ENCODE data around the gene DHX16. TPM values are rescaled to one million over a fixed set of nuclear protein-coding genes. Genes with fewer than 3 reads are reported as not detected.
"Not testable (repeated sequence)": the region's sequence is repeated elsewhere in the genome, so short reads cannot be mapped to it uniquely, and the experiment has no call there.

DHX16 gene
- total and polyA plus RNA-seq, 2 donors, result 29.9 to 48.0 TPM

DNA sequence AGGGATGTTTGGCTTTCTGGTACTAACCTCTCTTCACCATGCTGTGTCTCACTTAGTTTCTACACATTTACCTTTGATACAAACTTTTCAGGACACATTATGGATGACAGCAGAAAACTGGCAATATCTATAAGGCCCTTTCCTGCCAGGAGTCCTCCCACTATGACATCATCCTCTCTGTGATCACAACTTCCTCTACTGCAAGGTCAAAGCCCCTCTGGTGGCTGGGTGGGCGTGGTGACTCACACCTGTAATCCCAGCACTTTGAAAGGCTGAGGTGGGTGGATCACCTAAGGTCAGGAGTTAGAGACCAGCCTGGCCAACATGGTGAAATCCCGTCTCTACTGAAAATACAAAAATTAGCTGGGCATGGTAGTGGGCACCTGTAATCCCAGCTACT, 6.5 kb downstream of the DHX16 start:
- peaks cover 74 to 80% of the 10 kb centered on the region in 2 donors for H3K36me3 ChIP-seq (ENCODE audit: control insufficient read depth in 2 of 2, insufficient read depth in 2 of 2, low read length in 1 of 2)
- 96% methylated on average over 2 of the region's 2 CpGs for WGBS
- DNase-seq (ENCODE audit: low read depth in 6 of 9, low spot score in 9 of 9); H3K9me3 ChIP-seq (ENCODE audit: control insufficient read depth in 2 of 2, insufficient read depth in 1 of 2, low read length in 1 of 2); H3K4me3 ChIP-seq (ENCODE audit: low read length in 2 of 2); H3K27me3 ChIP-seq (ENCODE audit: control insufficient read depth in 2 of 2, insufficient read depth in 1 of 2, low read length in 1 of 2); H3K4me1 ChIP-seq (ENCODE audit: control insufficient read depth in 2 of 2, insufficient read depth in 2 of 2, low read length in 2 of 2); H3K27ac ChIP-seq (ENCODE audit: low read depth in 1 of 2, low read length in 1 of 2): not testable (repeated sequence)

- Histone ChIP-seq H3K27me3 (ENCODE audit: control insufficient read depth in 2 of 2, insufficient read depth in 1 of 2, low read length in 1 of 2) (no peaks in the 10 kb centered on the region), H3K27ac (ENCODE audit: low read depth in 1 of 2, low read length in 1 of 2) (no peak overlapping the region), H3K4me3 (ENCODE audit: low read length in 2 of 2) (no peak overlapping the region), H3K4me1 (ENCODE audit: control insufficient read depth in 2 of 2, insufficient read depth in 2 of 2, low read length in 2 of 2) (no peaks in the 10 kb centered on the region), H3K9me3 (ENCODE audit: control insufficient read depth in 2 of 2, insufficient read depth in 1 of 2, low read length in 1 of 2) (no peaks in the 10 kb centered on the region), H3K36me3 (ENCODE audit: control insufficient read depth in 2 of 2, insufficient read depth in 2 of 2, low read length in 1 of 2) (peaks cover 72 to 82% of the 10 kb centered on the region in 2 donors)
- WGBS, result 98% methylated on average over 34 of the region's 34 CpGs
- no peak for DNase-seq (ENCODE audit: low read depth in 6 of 9, low spot score in 9 of 9)
Measured at GRCh38 chr6:30664994-30665767, 7.6 kb downstream of the DHX16 start.

- WGBS, result 98% methylated on average over 5 of the region's 5 CpGs
- H3K36me3 ChIP-seq (ENCODE audit: control insufficient read depth in 2 of 2, insufficient read depth in 2 of 2, low read length in 1 of 2), result peaks cover 81 to 92% of the 10 kb centered on the region in 2 donors
- not testable (repeated sequence) for DNase-seq (ENCODE audit: low read depth in 6 of 9, low spot score in 9 of 9); H3K4me3 ChIP-seq (ENCODE audit: low read length in 2 of 2); H3K27me3 ChIP-seq (ENCODE audit: control insufficient read depth in 2 of 2, insufficient read depth in 1 of 2, low read length in 1 of 2); H3K9me3 ChIP-seq (ENCODE audit: control insufficient read depth in 2 of 2, insufficient read depth in 1 of 2, low read length in 1 of 2); H3K27ac ChIP-seq (ENCODE audit: low read depth in 1 of 2, low read length in 1 of 2); H3K4me1 ChIP-seq (ENCODE audit: control insufficient read depth in 2 of 2, insufficient read depth in 2 of 2, low read length in 2 of 2)
Measured at GRCh38 chr6:30657922-30658321, 14.9 kb downstream of the DHX16 start.

DNA sequence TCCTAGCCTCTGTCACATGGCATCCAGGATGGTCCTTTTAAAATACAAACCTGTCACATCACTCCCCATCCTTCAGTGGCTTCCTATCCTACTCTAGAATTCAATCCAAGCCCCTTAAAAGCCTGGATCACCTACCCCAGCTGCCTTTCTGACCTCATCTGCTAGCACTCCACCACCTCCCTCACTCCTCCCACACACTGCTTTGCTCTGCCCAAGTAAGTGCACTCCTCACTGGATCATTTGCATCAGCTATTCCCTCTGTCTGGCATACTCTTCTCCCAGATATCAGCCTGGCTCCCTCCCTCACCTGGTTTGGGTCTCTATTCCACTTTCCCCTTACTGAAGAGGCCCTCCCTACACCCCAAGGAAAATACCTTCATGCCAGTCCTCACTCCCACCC, 15.4 kb downstream of the DHX16 start:
- Histone ChIP-seq H3K4me3 (ENCODE audit: low read length in 2 of 2) (no peak overlapping the region), H3K4me1 (ENCODE audit: control insufficient read depth in 2 of 2, insufficient read depth in 2 of 2, low read length in 2 of 2) (no peaks in the 10 kb centered on the region), H3K27ac (ENCODE audit: low read depth in 1 of 2, low read length in 1 of 2) (no peak overlapping the region), H3K27me3 (ENCODE audit: control insufficient read depth in 2 of 2, insufficient read depth in 1 of 2, low read length in 1 of 2) (no peaks in the 10 kb centered on the region), H3K9me3 (ENCODE audit: control insufficient read depth in 2 of 2, insufficient read depth in 1 of 2, low read length in 1 of 2) (no peaks in the 10 kb centered on the region), H3K36me3 (ENCODE audit: control insufficient read depth in 2 of 2, insufficient read depth in 2 of 2, low read length in 1 of 2) (peaks cover 81 to 92% of the 10 kb centered on the region in 2 donors)
- DNase-seq (ENCODE audit: low read depth in 6 of 9, low spot score in 9 of 9), result no peak

DNA sequence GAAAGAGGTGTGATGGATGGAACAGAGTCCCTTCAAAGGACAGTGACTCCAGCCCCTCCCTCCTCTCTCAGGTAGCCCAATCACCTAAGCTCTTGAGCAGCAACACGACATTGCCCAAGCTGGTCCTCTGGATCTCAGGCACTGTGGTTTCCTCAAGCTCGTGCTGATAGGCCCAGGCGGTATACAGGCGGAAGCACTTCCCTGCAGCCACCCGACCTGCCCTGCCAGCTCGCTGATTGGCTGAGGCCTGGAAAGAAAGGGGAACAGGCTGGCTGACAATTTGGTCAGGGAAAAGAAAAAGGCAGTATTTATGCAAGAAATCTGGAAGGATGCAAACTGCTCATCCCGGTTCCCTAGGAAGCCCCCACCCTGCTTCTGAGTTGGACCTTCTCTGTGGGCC, 16.3 kb downstream of the DHX16 start:
- Histone ChIP-seq H3K27ac (ENCODE audit: low read depth in 1 of 2, low read length in 1 of 2) (no peak overlapping the region), H3K4me1 (ENCODE audit: control insufficient read depth in 2 of 2, insufficient read depth in 2 of 2, low read length in 2 of 2) (no peaks in the 10 kb centered on the region), H3K4me3 (ENCODE audit: low read length in 2 of 2) (no peak overlapping the region), H3K36me3 (ENCODE audit: control insufficient read depth in 2 of 2, insufficient read depth in 2 of 2, low read length in 1 of 2) (peaks cover 81 to 92% of the 10 kb centered on the region in 2 donors), H3K9me3 (ENCODE audit: control insufficient read depth in 2 of 2, insufficient read depth in 1 of 2, low read length in 1 of 2) (no peaks in the 10 kb centered on the region), H3K27me3 (ENCODE audit: control insufficient read depth in 2 of 2, insufficient read depth in 1 of 2, low read length in 1 of 2) (no peaks in the 10 kb centered on the region)
- no peak for DNase-seq (ENCODE audit: low read depth in 6 of 9, low spot score in 9 of 9)
- 88% methylated on average over 7 of the region's 7 CpGs for WGBS

GRCh38 chr6:30655743-30656094, 17.1 kb downstream of the DHX16 start:
- H3K36me3 ChIP-seq (ENCODE audit: control insufficient read depth in 2 of 2, insufficient read depth in 2 of 2, low read length in 1 of 2), result peaks cover 84 to 94% of the 10 kb centered on the region in 2 donors
- DNase-seq (ENCODE audit: low read depth in 6 of 9, low spot score in 9 of 9), result no peak
- no peak overlapping the region for H3K27ac ChIP-seq (ENCODE audit: low read depth in 1 of 2, low read length in 1 of 2)
- no peak overlapping the region for H3K4me3 ChIP-seq (ENCODE audit: low read length in 2 of 2)
- no peaks in the 10 kb centered on the region for H3K27me3 ChIP-seq (ENCODE audit: control insufficient read depth in 2 of 2, insufficient read depth in 1 of 2, low read length in 1 of 2)
- H3K4me1 ChIP-seq (ENCODE audit: control insufficient read depth in 2 of 2, insufficient read depth in 2 of 2, low read length in 2 of 2), result no peaks in the 10 kb centered on the region
- WGBS, result 99% methylated on average over 3 of the region's 3 CpGs
- no peaks in the 10 kb centered on the region for H3K9me3 ChIP-seq (ENCODE audit: control insufficient read depth in 2 of 2, insufficient read depth in 1 of 2, low read length in 1 of 2)

- Histone ChIP-seq H3K27me3 (ENCODE audit: control insufficient read depth in 2 of 2, insufficient read depth in 1 of 2, low read length in 1 of 2) (no peaks in the 10 kb centered on the region), H3K4me1 (ENCODE audit: control insufficient read depth in 2 of 2, insufficient read depth in 2 of 2, low read length in 2 of 2) (no peaks in the 10 kb centered on the region), H3K36me3 (ENCODE audit: control insufficient read depth in 2 of 2, insufficient read depth in 2 of 2, low read length in 1 of 2) (peaks cover 79 to 88% of the 10 kb centered on the region in 2 donors), H3K27ac (ENCODE audit: low read depth in 1 of 2, low read length in 1 of 2) (no peak overlapping the region), H3K4me3 (ENCODE audit: low read length in 2 of 2) (no peak overlapping the region), H3K9me3 (ENCODE audit: control insufficient read depth in 2 of 2, insufficient read depth in 1 of 2, low read length in 1 of 2) (no peaks in the 10 kb centered on the region)
- WGBS, result 98% methylated on average over 19 of the region's 19 CpGs
- no peak for DNase-seq (ENCODE audit: low read depth in 6 of 9, low spot score in 9 of 9)
Measured at GRCh38 chr6:30654798-30655742, 17.7 kb downstream of the DHX16 start.

DNA sequence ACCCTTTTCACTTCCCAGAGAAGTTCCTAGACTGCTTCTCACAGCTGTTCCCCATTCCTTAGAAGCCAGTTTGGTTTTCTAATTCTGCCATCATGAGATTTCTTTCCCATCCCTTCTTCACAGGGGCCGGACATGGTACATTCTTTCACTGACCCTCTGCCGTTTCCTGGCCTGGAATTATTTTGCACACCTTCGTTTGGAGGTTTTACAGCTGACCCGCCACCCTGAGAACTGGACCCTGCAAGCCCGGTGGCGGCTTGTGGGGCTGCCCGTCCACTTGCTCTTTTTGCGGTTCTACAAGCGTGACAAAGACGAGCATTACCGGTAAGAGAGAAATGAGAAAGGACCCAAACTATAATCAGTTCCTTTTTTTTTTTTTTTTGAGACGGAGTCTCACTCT, 21.7 kb downstream of the DHX16 start:
- H3K4me3 ChIP-seq (ENCODE audit: low read length in 2 of 2), result no peak overlapping the region
- peaks cover 5 to 14% of the 10 kb centered on the region in 2 donors for H3K4me1 ChIP-seq (ENCODE audit: control insufficient read depth in 2 of 2, insufficient read depth in 2 of 2, low read length in 2 of 2)
- H3K36me3 ChIP-seq (ENCODE audit: control insufficient read depth in 2 of 2, insufficient read depth in 2 of 2, low read length in 1 of 2), result peaks cover 50 to 59% of the 10 kb centered on the region in 2 donors
- DNase-seq (ENCODE audit: low read depth in 6 of 9, low spot score in 9 of 9), result no peak
- H3K9me3 ChIP-seq (ENCODE audit: control insufficient read depth in 2 of 2, insufficient read depth in 1 of 2, low read length in 1 of 2), result no peaks in the 10 kb centered on the region
- WGBS, result 96% methylated on average over 12 of the region's 12 CpGs
- H3K27me3 ChIP-seq (ENCODE audit: control insufficient read depth in 2 of 2, insufficient read depth in 1 of 2, low read length in 1 of 2), result no peaks in the 10 kb centered on the region
- no peak overlapping the region for H3K27ac ChIP-seq (ENCODE audit: low read depth in 1 of 2, low read length in 1 of 2)

All from thymus (tissue), 11 donors.